ENCODE measurements around the gene NAT8L. TPM values are rescaled to one million over a fixed set of nuclear protein-coding genes. Genes with fewer than 3 reads are reported as not detected.

The NAT8L gene
- total RNA-seq, 1 experiment from 2014 or later: 16.6 TPM

GRCh38 chr4:2116687-2117400 lies 57.7 kb downstream of the NAT8L start:
- H3K36me3 ChIP-seq (ENCODE audit: control insufficient read depth, insufficient read depth, low read length): no peaks in the 10 kb centered on the region
- BruUV-seq (replicated peaks): no TSS peak
- H3K4me3 ChIP-seq (ENCODE audit: low read depth in 2 of 2, low read length in 2 of 2): no peak overlapping the region
- ChIA-PET POLR2A (no interaction called here), CTCF (no interaction called here)
- no peak for DNase-seq (ENCODE audit: low read depth, low spot score)
- no peaks in the 10 kb centered on the region for H3K9me3 ChIP-seq (ENCODE audit: control insufficient read depth, insufficient read depth, low read depth, low read length)
- intact Hi-C loops (cut with micrococcal nuclease; ENCODE audit: unreplicated experiment): no loop called here
- in situ Hi-C loops (cut with HindIII; ENCODE audit: low pct_unique_long_range_greater_than_20kb, low sequenced_read_pairs): no loop called here
- no peak for ATAC-seq
- TF ChIP-seq POLR2AphosphoS5 (IDR thresholded peaks at IDR 0.05; ENCODE audit: low read depth, low read length): no peak
- no peak for TF ChIP-seq REST (IDR thresholded peaks at IDR 0.05; ENCODE audit: insufficient read depth in 1 of 2, low read depth in 2 of 2, low read length in 1 of 2)
- TF ChIP-seq TCF7L2 (IDR thresholded peaks at IDR 0.05; ENCODE audit: low read depth, low read length): no peak
- no peak for TF ChIP-seq SIN3A (IDR thresholded peaks at IDR 0.05; ENCODE audit: borderline replicate concordance, insufficient read depth, low read depth, low read length)
- no peak for TF ChIP-seq CTCF (IDR thresholded peaks at IDR 0.05)
- H3K27me3 ChIP-seq (ENCODE audit: control insufficient read depth, insufficient read depth, low read length): no peaks in the 10 kb centered on the region
- no peak overlapping the region for H3K27ac ChIP-seq (ENCODE audit: low read length)
- H3K4me1 ChIP-seq (ENCODE audit: control insufficient read depth, insufficient read depth, low read length): no peaks in the 10 kb centered on the region

Other genes starting within 250 kb of the NAT8L start
- gene LETM1, start 203.2 kb upstream of the NAT8L start, total RNA-seq (2021; ENCODE audit: unreplicated experiment): 67.6 TPM
- 116 TPM for gene NSD2, start 187.9 kb upstream of the NAT8L start, total RNA-seq (2021; ENCODE audit: unreplicated experiment)
- 27.0 TPM for gene NELFA, start 50.4 kb upstream of the NAT8L start, total RNA-seq (2021; ENCODE audit: unreplicated experiment)
- 11.2 TPM for gene HAUS3, start 182.8 kb downstream of the NAT8L start, total RNA-seq (2021; ENCODE audit: unreplicated experiment)
- gene POLN, start 182.8 kb downstream of the NAT8L start, total RNA-seq (2021; ENCODE audit: unreplicated experiment): 4.3 TPM
- gene MXD4, start 202.8 kb downstream of the NAT8L start, total RNA-seq (2021; ENCODE audit: unreplicated experiment): 32.7 TPM

Measured in Panc1 (cell line).